Measurements from ENCODE around the gene FAM13A. TPM values are rescaled to one million over a fixed set of nuclear protein-coding genes. Genes with fewer than 3 reads are reported as not detected.

Gene FAM13A
- total and polyA plus RNA-seq, 2 of the 8 experiments (the other 6 are each of a cell fraction or from before 2014, with no cell fraction given): 7.1 to 16.5 TPM

DNA sequence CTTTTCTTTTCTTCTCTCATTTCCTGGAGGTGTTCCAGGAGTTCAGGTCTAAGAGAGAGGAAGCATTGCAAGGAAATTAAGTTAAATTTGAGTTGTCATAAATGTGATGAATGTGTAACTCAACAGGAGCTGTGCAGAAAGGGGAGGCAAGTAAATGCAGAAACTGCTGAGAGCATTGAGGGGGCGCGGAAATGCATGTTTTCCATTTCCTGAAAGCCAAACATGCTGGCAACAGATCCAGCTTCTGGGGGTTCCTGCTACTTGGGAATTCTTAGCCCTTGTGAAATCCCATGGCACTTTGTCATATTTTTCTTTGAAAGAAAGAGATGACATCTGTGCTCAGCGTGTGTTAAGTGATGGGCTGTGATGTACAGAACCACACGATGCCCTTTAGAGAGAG lies 325.6 kb downstream of the FAM13A start:
- H2BK120ac ChIP-seq (replicated peaks; ENCODE audit: low read depth, low read length): no peak overlapping the region
- H3K56ac ChIP-seq (replicated peaks; ENCODE audit: insufficient read length, low read depth, low read length): no peak overlapping the region
- no peak overlapping the region for H4K8ac ChIP-seq (ENCODE audit: extremely low read depth, insufficient read depth, low read length)
- no peaks in the 10 kb centered on the region for H3K4me1 ChIP-seq (replicated peaks in 1 of 4; ENCODE audit: control insufficient read depth in 3 of 4, insufficient read depth in 4 of 4, low read length in 3 of 4)
- TF ChIP-seq RFX5 (IDR thresholded peaks at IDR 0.05; ENCODE audit: borderline replicate concordance, low read depth, low read length): no peak
- TF ChIP-seq POLR2A (IDR thresholded peaks at IDR 0.05; ENCODE audit: control extremely low read depth in 1 of 2, low read depth in 2 of 2, low read length in 2 of 2): no peak
- TF ChIP-seq, protein P1, sequence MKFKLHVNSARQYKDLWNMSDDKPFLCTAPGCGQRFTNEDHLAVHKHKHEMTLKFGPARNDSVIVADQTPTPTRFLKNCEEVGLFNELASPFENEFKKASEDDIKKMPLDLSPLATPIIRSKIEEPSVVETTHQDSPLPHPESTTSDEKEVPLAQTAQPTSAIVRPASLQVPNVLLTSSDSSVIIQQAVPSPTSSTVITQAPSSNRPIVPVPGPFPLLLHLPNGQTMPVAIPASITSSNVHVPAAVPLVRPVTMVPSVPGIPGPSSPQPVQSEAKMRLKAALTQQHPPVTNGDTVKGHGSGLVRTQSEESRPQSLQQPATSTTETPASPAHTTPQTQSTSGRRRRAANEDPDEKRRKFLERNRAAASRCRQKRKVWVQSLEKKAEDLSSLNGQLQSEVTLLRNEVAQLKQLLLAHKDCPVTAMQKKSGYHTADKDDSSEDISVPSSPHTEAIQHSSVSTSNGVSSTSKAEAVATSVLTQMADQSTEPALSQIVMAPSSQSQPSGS (IDR thresholded peaks at IDR 0.05; ENCODE audit: low read length): no peak
- TF ChIP-seq SUZ12 (IDR thresholded peaks at IDR 0.05; ENCODE audit: low read length): no peak
- no peak for TF ChIP-seq HDAC2 (IDR thresholded peaks at IDR 0.05; ENCODE audit: borderline replicate concordance in 1 of 2, low read depth in 2 of 2, low read length in 2 of 2)
- TF ChIP-seq SAP30 (IDR thresholded peaks at IDR 0.05; ENCODE audit: insufficient read depth, insufficient replicate concordance, low read length): no peak
- TF ChIP-seq NRF1 (IDR thresholded peaks at IDR 0.05; ENCODE audit: low read depth, low read length): no peak
- no peak for TF ChIP-seq JUN (IDR thresholded peaks at IDR 0.05; ENCODE audit: low read depth, low read length)
- no peak for TF ChIP-seq TAF7 (optimal IDR thresholded peaks at IDR 0.05; ENCODE audit: borderline replicate concordance, low read depth, low read length)
- CTCF ChIA-PET (ENCODE audit: partially characterized antibody): no interaction called here
- no peaks in the 10 kb centered on the region for H3K9me3 ChIP-seq (ENCODE audit: insufficient read depth in 2 of 2, low read depth in 1 of 2, low read length in 1 of 2)
- H2BK12ac ChIP-seq (ENCODE audit: low read depth, low read length): no peak overlapping the region
- H3K36me3 ChIP-seq (ENCODE audit: control insufficient read depth in 2 of 4, insufficient read depth in 4 of 4, low read length in 3 of 4): peaks cover 2 to 12% (median 7%) of the 10 kb centered on the region in 4 experiments; a peak in 6 of 8 replicates
- POLR2A ChIA-PET (ENCODE audit: partially characterized antibody): interaction anchor here (1.2 kb wide), 1 partner anchor 9 kb away, joined by 3 read pairs; no protein-coding TSS in a partner anchor
- WGBS, 2 experiments (ENCODE audit: extremely low coverage in 1 of 2, insufficient coverage in 1 of 2, insufficient read length in 1 of 2, insufficient replicate concordance in 2 of 2, low coverage in 1 of 2, low lambda C conversion rate in 2 of 2, missing lambda C conversion rate in 1 of 2): 84% methylated on average over 4 of the region's 4 CpGs; no CpG with 5 or more reads in 1 of the 2 experiments
- DNase-seq (ENCODE audit: low read depth in 1 of 2, low spot score in 2 of 2) (no peak), FAIRE-seq (peak; percentile 13)
- H2BK15ac ChIP-seq (ENCODE audit: low read length): no peak overlapping the region
- H3K79me1 ChIP-seq (ENCODE audit: low read depth, low read length): no peaks in the 10 kb centered on the region
- H3K23ac ChIP-seq (ENCODE audit: insufficient read length): no peak overlapping the region
- no peaks in the 10 kb centered on the region for H3K79me2 ChIP-seq (ENCODE audit: control insufficient read depth in 1 of 2, insufficient read depth in 2 of 2, low read length in 2 of 2)
- no peak overlapping the region for H3K4me3 ChIP-seq (ENCODE audit: extremely low read depth in 1 of 4, insufficient read depth in 2 of 4, low read depth in 3 of 4, low read length in 4 of 4)
- no peak overlapping the region for H3K18ac ChIP-seq (ENCODE audit: extremely low read depth, low read length)
- no peak overlapping the region for H2BK5ac ChIP-seq (ENCODE audit: low read depth, low read length)
- H3K4ac ChIP-seq (replicated peaks; ENCODE audit: insufficient read length, low read depth, low read length): no peak overlapping the region
- H3K27me3 ChIP-seq (replicated peaks in 1 of 4; ENCODE audit: control insufficient read depth in 3 of 4, extremely low read depth in 1 of 4, insufficient read depth in 3 of 4, low read length in 3 of 4): no peaks in the 10 kb centered on the region
- H3K14ac ChIP-seq (ENCODE audit: insufficient read length): no peak overlapping the region
- no peak overlapping the region for H3K4me2 ChIP-seq (ENCODE audit: insufficient read depth in 1 of 2, low read depth in 2 of 2, low read length in 2 of 2)
- H3K23me2 ChIP-seq (ENCODE audit: low read depth, low read length): no peaks in the 10 kb centered on the region
- H2BK20ac ChIP-seq (ENCODE audit: low read length): no peak overlapping the region
- no peak overlapping the region for H4K91ac ChIP-seq (replicated peaks; ENCODE audit: insufficient read length, low read length)
- no peak overlapping the region for H2AFZ ChIP-seq (ENCODE audit: low read length)
- H4K20me1 ChIP-seq (replicated peaks in 1 of 2; ENCODE audit: control insufficient read depth in 1 of 2, insufficient read depth in 2 of 2, low read length in 2 of 2): no peaks in the 10 kb centered on the region
- H3K27ac ChIP-seq (ENCODE audit: low read depth, low read length): no peak overlapping the region
- no peak overlapping the region for H4K5ac ChIP-seq (ENCODE audit: insufficient read length, low read depth, low read length)
- H2AK5ac ChIP-seq (ENCODE audit: low read depth, low read length): no peak overlapping the region
- no peak overlapping the region for H3K9ac ChIP-seq (replicated peaks in 1 of 4; ENCODE audit: extremely low read depth in 1 of 4, low read depth in 3 of 4, low read length in 3 of 4)

Data from H1 (cell line).